HepG2 (cell line): Measurements from ENCODE around the gene GNPNAT1. TPM values are rescaled to one million over a fixed set of nuclear protein-coding genes. Genes with fewer than 3 reads are reported as not detected.

Source experiments
- CERS6 ChIP-seq: sonication (generic); formaldehyde crosslinking; IDR thresholded peaks from 2 replicates; pipeline ENCODE4 v1.5.0; 2020; ENCODE audit warnings: missing genetic modification reagents
- GLI4 ChIP-seq: sonication (generic); formaldehyde crosslinking; IDR thresholded peaks from 2 replicates; pipeline ENCODE4 v1.5.1; 2020; ENCODE audit warnings: missing genetic modification reagents, mild to moderate bottlenecking, moderate library complexity, borderline replicate concordance
- GRHL1 ChIP-seq: sonication (generic); formaldehyde crosslinking; conservative IDR thresholded peaks from 2 replicates; pipeline ENCODE4 v1.8.0; 2022; ENCODE audit warnings: missing genetic modification reagents
- MAFG ChIP-seq: sonication (generic); formaldehyde crosslinking; IDR thresholded peaks from 2 replicates; pipeline ENCODE4 v1.5.1; 2020; ENCODE audit warnings: mild to moderate bottlenecking, missing genetic modification reagents
- MIER2 ChIP-seq: IDR thresholded peaks from 2 replicates; pipeline ENCODE4 v1.6.1; 2016; ENCODE audit warnings: missing biosample characterization, missing genetic modification reagents
- MTF2 ChIP-seq: sonication (generic); formaldehyde crosslinking; IDR thresholded peaks from 2 replicates; pipeline ENCODE4 v1.5.0; 2020; ENCODE audit warnings: missing genetic modification reagents, borderline replicate concordance
- MXD3 ChIP-seq: IDR thresholded peaks from 2 replicates; pipeline ENCODE4 v1.6.1; 2016; ENCODE audit warnings: mild to moderate bottlenecking, missing biosample characterization, missing genetic modification reagents
- MYNN ChIP-seq: sonication (generic); formaldehyde crosslinking; IDR thresholded peaks from 2 replicates; pipeline ENCODE4 v1.4.0; 2020; ENCODE audit warnings: mild to moderate bottlenecking, low read depth, missing genetic modification reagents
- NFE2L1 ChIP-seq: sonication (generic); formaldehyde crosslinking; IDR thresholded peaks from 2 replicates; pipeline ENCODE4 v1.4.0; 2020; ENCODE audit warnings: missing genetic modification reagents, mild to moderate bottlenecking, borderline replicate concordance
- POGZ ChIP-seq: sonication (generic); formaldehyde crosslinking; IDR thresholded peaks from 2 replicates; pipeline ENCODE4 v1.4.0; 2020; ENCODE audit warnings: mild to moderate bottlenecking, missing genetic modification reagents
- POLR2A ChIP-seq, 2 experiments: IDR thresholded peaks; 2 replicates each; pipeline ENCODE4 v1.6.1; 2011; ENCODE audit warnings: low read depth in 2 of 2, low read length in 2 of 2, mild to moderate bottlenecking in 1 of 2, moderate library complexity in 1 of 2; ENCODE audit not compliant: insufficient read depth in 1 of 2
- SIX1 ChIP-seq: sonication (generic); formaldehyde crosslinking; IDR thresholded peaks from 2 replicates; pipeline ENCODE4 v1.4.0; 2020; ENCODE audit warnings: missing genetic modification reagents, borderline replicate concordance
- SOX6 ChIP-seq, 2 experiments: fragments of 450-650 bp in 1 of 2; sonication (generic) in 1 of 2; formaldehyde crosslinking in 1 of 2; IDR thresholded peaks; 2 replicates each; pipeline versions ENCODE4 v1.4.0 to v1.6.1; 2017 to 2020; ENCODE audit warnings: antibody characterized with exemption in 1 of 2, mild to moderate bottlenecking in 1 of 2, missing genetic modification reagents in 1 of 2
- SP4 ChIP-seq: sonication (generic); formaldehyde crosslinking; IDR thresholded peaks from 2 replicates; pipeline ENCODE4 v1.8.1; 2023; ENCODE audit warnings: mild to moderate bottlenecking, missing genetic modification reagents
- TAF1 ChIP-seq: sonication (generic); formaldehyde crosslinking; IDR thresholded peaks from 2 replicates; pipeline ENCODE4 v1.4.0; 2020; ENCODE audit warnings: missing genetic modification reagents
- TBP ChIP-seq: sonication (generic); formaldehyde crosslinking; IDR thresholded peaks from 2 replicates; pipeline ENCODE4 v1.5.0; 2020; ENCODE audit warnings: missing genetic modification reagents
- THAP7 ChIP-seq: sonication (generic); formaldehyde crosslinking; IDR thresholded peaks from 2 replicates; pipeline ENCODE4 v1.8.1; 2023; ENCODE audit warnings: mild to moderate bottlenecking, missing genetic modification reagents
- ZFP36L1 ChIP-seq: sonication (generic); formaldehyde crosslinking; IDR thresholded peaks from 2 replicates; pipeline ENCODE4 v1.8.0; 2022; ENCODE audit warnings: mild to moderate bottlenecking, missing genetic modification reagents, moderate library complexity
- ZNF383 ChIP-seq: sonication (generic); formaldehyde crosslinking; IDR thresholded peaks from 2 replicates; pipeline ENCODE4 v1.4.0; 2020; ENCODE audit warnings: missing genetic modification reagents, mild to moderate bottlenecking, borderline replicate concordance
- ZNF564 ChIP-seq: sonication (generic); formaldehyde crosslinking; IDR thresholded peaks from 2 replicates; pipeline ENCODE4 v1.8.1; 2023; ENCODE audit warnings: mild to moderate bottlenecking, missing genetic modification reagents
- ZNF607 ChIP-seq: sonication (generic); formaldehyde crosslinking; IDR thresholded peaks from 2 replicates; pipeline ENCODE4 v1.5.1; 2020; ENCODE audit warnings: missing genetic modification reagents, mild to moderate bottlenecking, borderline replicate concordance
- ZNF691 ChIP-seq: sonication (generic); formaldehyde crosslinking; IDR thresholded peaks from 2 replicates; pipeline ENCODE4 v1.4.0; 2020; ENCODE audit warnings: missing genetic modification reagents, low read depth, mild to moderate bottlenecking, borderline replicate concordance
- ZNF7 ChIP-seq: IDR thresholded peaks from 2 replicates; pipeline ENCODE4 v1.6.1; 2016; ENCODE audit warnings: missing biosample characterization, missing genetic modification reagents
- ZNF784 ChIP-seq: sonication (generic); formaldehyde crosslinking; IDR thresholded peaks from 2 replicates; pipeline ENCODE4 v1.5.1; 2020; ENCODE audit warnings: missing genetic modification reagents, mild to moderate bottlenecking, borderline replicate concordance
- polyA plus RNA-seq, 8 experiments: library from polyadenylated mRNA; depleted of rRNA in 3 of 8; stranded (reverse) in 7 of 8; unstranded in 1 of 8; fragments of >200 nt; fragmentation: Illumina TruSeq in 4 of 8; extraction: Trizol in 4 of 8; gene quantifications; 2 replicates each; pipeline versions ENCODE4 v1.2.1 to v1.2.3, GENCODE V29; 2011 to 2016; ENCODE audit warnings: low read depth in 4 of 8, missing spikeins in 1 of 8, mixed read lengths in 1 of 8; ENCODE audit not compliant: insufficient read depth in 1 of 8
- total RNA-seq, 5 experiments: library from RNA; depleted of rRNA; stranded (reverse); fragments of >200 nt; fragmentation: Illumina TruSeq; extraction: Trizol; gene quantifications; 2 replicates each; pipeline ENCODE4 v1.2.3, GENCODE V29; 2016; ENCODE audit warnings: low read depth in 1 of 5

Gene GNPNAT1
- total and polyA plus RNA-seq, 2 of the 13 experiments (the other 11 are each of a cell fraction or from before 2014, with no cell fraction given): 38.3 to 54.9 TPM

GRCh38 chr14:52791223-52792096 is at the start of gene GNPNAT1 (continued):
- TF ChIP-seq ZNF691 (CRISPR knock-in tag): peak; percentile 77; the same call in 1 of the 2 replicates
- peak; percentile 87 to 89 for TF ChIP-seq POLR2A (IDR thresholded peaks at IDR 0.05; ENCODE audit: insufficient read depth in 1 of 2, low read depth in 2 of 2, low read length in 2 of 2)
- TF ChIP-seq ZNF383 (CRISPR knock-in tag): 0 out of 2 replicates have a peak, but pooled peaks have one; percentile 86
- peak; percentile 89 for TF ChIP-seq POGZ (CRISPR knock-in tag)
- TF ChIP-seq MAFG (CRISPR knock-in tag): no peak
- TF ChIP-seq MIER2 (CRISPR knock-in tag): no peak
- TF ChIP-seq SP4: peak; percentile 96
- no peak for TF ChIP-seq GRHL1 (CRISPR knock-in tag)
- TF ChIP-seq TBP: no peak; the same call in 1 of the 2 replicates
- TF ChIP-seq ZNF784: peak; percentile 46; the same call in 1 of the 2 replicates
- no peak; the same call in 1 of the 2 replicates for TF ChIP-seq ZFP36L1 (CRISPR knock-in tag)
- no peak for TF ChIP-seq CERS6 (CRISPR knock-in tag)
- peak; percentile 89 for TF ChIP-seq ZNF607 (CRISPR knock-in tag)
- no peak for TF ChIP-seq SOX6 (IDR thresholded peaks at IDR 0.05)
- peak; percentile 29 for TF ChIP-seq SOX6 (CRISPR knock-in tag; IDR thresholded peaks at IDR 0.05)
- TF ChIP-seq MTF2 (CRISPR knock-in tag): no peak
- peak; percentile 66; the same call in 1 of the 2 replicates for TF ChIP-seq GLI4 (CRISPR knock-in tag)
- peak; percentile 93 for TF ChIP-seq MXD3 (CRISPR knock-in tag)
- no peak for TF ChIP-seq MYNN (CRISPR knock-in tag)
- peak; percentile 72 for TF ChIP-seq ZNF564 (CRISPR knock-in tag)
- TF ChIP-seq SIX1 (CRISPR knock-in tag): no peak
- TF ChIP-seq THAP7: peak; percentile 17; the same call in 1 of the 2 replicates
- peak; percentile 59; the same call in 1 of the 2 replicates for TF ChIP-seq NFE2L1 (CRISPR knock-in tag)
- peak; percentile 92 for TF ChIP-seq TAF1 (CRISPR knock-in tag)
- TF ChIP-seq ZNF7 (CRISPR knock-in tag): no peak
